NCI-H2227 (cell line): Measurements from ENCODE around the gene CEP164.
A peak's percentile ranks its signal among the peaks of the same experiment; 100 is the strongest.

ENCODE experiments used
- DNase-seq: peaks from one replicate; lab custom pipeline; 2025; ENCODE audit not compliant: unreplicated experiment; lab: John Stamatoyannopoulos, UW

The CEP164 gene

GRCh38 chr11:117327567-117328374 lies at the start of gene CEP164:
Gene CEP164, plus strand, starts transcription at chr11:117327854. Its CDS starts 10,733 bp downstream, at chr11:117338587.
- peak; percentile 94 for DNase-seq

GRCh38 chr11:117278347-117278746 lies 49.3 kb upstream of the CEP164 start:
- DNase-seq, result no peak

DNA sequence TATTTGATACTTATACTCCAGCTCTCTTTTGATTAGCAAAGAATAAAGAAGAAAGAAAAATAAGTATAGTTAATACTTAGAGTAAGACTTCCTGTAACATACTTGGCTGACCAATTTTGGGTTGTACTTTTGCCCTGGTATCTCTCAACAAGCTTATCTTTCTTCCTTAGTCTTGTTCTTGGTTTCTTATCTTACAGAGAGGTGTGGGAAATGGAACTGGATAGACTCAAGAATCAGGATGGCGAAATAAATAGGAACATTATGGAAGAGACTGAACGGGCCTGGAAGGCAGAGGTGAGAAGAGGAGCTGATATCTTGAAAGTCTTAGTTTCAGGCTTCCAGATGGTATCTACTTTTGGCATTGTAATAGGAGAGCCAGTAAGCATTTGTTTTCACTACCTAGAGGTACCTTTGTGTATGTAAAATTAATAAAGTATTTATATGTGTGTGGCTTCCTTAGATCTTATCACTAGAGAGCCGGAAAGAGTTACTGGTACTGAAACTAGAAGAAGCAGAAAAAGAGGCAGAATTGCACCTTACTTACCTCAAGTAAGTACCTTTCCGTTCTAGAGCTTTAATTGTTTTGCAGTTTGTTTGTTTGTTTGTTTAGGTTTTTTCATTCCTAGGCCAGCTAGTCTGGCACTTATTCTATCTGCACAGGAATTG lies 47.8 kb upstream of the CEP164 start:
- DNase-seq, result no peak

DNA sequence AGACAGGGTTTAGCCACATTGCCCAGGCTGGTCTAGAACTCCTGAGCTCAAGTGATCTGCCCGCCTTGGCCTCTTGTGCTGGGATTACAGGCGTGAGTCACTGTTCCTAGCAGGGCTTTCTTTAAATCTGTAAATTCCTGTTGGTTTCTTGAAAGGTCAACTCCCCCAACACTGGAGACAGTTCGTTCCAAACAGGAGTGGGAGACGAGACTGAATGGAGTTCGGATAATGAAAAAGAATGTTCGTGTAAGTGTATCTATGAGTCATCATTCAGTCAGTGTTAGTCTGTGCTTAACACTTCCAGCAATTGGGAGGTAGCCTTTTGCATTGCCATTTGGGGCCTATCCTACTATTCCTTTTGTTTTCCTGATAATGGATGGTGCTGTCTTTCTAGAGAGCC lies 46.5 kb upstream of the CEP164 start:
- peak; percentile 18 for DNase-seq

GRCh38 chr11:117281869-117282268 lies 45.8 kb upstream of the CEP164 start:
- DNase-seq, result no peak

DNA sequence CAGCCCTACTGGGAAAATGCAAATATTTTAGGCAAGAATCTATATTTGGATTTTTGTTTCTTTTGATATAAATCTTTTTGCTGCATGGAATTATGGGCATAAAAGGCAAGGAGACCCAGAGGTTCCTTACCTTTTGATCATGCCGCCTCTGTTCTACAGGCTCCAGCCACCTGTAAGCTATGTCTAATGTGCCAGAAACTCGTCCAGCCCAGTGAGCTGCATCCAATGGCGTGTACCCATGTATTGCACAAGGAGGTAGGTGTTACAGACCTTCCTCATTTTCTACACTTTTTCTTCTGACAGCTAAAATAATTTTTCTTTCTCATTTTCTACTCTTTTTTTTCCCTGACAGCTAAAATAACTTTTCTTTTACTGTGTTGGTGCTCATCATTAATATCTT lies 44.7 kb upstream of the CEP164 start:
- no peak for DNase-seq

- DNase-seq, result no peak
Observed at GRCh38 chr11:117284053-117284452, 43.6 kb upstream of the CEP164 start.

DNA sequence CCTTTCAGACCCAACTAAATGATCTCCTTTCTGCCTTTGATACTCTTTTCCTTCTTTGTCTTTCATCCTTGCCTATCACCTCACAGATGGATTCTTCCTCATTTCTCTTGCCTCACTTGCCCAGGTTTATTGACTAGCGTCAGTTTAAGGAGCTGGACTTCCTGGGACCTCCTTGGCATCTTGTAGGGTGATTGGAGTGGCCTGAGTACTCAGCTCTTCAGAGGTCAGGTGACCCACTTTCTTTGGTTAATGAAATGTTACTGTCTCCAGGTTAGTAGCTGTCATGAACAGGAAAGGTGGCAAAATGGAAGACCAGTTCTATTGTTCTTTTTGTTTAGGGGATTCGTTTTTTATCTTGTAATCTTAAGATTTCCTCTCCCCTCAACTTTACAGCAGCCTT lies 41.1 kb upstream of the CEP164 start:
- no peak for DNase-seq

DNA sequence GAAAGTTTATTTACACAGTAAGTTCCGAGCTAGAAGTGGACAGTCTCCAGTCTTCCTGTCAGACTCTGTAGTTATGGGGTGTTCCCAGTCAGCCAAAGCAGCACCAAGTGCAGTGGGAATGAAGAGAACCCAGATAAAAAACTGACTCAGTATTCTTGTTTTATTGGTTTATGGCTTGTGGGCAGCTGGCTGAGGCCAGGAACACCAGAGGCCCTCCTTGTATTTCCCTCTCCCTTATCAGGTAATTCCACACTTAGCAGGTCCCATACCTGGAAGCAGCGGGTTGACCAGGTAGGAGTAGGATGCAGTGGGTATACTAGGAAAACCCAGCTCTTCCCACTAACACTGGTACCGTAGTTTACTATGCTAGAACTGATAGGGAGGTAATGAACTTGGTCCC lies 40.0 kb upstream of the CEP164 start:
- no peak for DNase-seq

GRCh38 chr11:117289795-117290194 lies 37.9 kb upstream of the CEP164 start:
- DNase-seq, result no peak

GRCh38 chr11:117290809-117291396 lies 36.8 kb upstream of the CEP164 start, which contains the start of gene BACE1-AS:
Gene BACE1-AS, plus strand, starts transcription at chr11:117291346.
- DNase-seq, result no peak

- DNase-seq, result no peak
Observed at GRCh38 chr11:117292616-117293015, 35.0 kb upstream of the CEP164 start.

GRCh38 chr11:117295438-117296137 lies 32.1 kb upstream of the CEP164 start:
- DNase-seq, result no peak

DNA sequence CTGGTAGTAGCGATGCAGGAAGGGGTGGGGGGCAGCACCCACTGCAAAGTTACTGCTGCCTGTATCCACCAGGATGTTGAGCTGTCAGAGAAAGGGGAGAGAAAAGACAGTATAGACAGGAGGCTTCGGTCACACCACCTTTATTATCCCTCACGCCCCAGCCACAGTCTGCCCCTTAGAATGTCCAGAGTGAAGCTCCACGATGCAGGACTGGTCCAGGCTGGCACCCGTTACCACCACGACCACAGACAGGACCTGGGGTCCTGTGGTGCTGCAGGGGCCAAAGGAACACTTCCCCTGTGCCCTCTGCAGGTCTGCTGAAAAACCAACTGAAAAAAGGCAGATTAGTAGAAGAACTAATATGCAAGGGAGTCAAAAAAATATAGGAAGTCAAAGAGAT lies 30.8 kb upstream of the CEP164 start:
- DNase-seq, result no peak

DNA sequence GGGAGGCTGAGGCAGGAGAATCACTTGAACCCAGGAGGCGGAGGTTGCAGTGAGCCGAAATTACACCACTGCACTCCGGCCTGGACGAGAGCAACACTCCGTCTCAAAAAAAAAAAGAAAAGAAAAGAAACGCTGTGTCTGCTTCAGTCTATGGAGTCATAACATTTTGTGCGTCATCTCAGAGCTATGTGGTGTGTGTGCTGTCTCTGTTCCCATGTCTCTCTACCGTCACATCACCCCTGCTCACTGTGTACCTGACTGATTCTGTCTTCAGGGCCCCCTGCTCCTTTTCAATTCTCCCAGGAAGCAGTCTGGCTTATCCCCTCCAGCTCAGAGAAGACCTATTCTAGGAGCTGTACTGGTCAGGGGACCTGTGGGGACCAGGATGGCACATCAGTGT lies 29.5 kb upstream of the CEP164 start:
- DNase-seq, result no peak

DNA sequence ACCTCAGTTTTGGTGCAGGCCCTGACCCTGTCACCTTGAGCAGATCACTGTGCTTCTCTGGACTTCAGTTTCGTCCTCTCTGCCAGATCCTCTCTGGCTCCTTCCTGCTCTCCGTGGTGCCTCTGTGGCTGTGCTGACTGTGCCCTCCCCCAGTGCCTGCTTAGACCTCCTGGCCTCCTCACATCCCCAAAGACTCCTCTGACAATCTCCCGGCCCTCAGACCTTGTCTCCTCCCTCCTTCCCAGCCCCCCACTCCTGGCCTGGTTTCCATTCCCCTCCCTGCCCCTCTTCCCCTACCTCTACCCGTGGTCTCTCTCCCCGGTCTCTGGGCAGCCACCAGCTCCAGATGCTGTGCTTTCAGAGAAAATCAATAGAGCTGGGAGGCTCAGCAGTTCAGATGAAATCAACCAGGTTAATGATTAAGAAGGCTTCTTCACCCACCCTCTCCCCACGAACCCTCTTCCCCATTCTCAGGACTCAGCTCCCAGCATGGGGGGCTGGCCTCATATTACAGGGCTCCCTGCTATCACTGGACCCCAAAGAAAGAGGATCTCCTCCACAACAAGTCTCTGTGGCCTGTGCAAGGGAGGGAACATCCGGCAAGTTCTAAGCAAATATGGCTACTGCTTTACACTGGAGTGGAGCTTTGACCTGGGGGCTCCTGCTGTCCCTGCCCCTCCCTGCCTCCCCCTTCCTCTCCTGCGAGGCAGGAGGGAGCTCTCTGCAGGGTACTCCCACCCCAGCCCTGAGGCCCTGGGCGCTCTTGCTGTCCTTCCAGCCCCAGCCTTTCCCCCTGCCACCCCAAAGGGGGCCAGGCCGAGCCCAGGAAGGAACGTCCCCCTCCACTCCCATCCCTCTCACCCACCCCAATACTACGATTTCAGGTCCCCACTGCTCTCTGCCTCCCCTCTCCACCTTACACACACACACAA lies 28.0 kb upstream of the CEP164 start:
- peak; percentile 37 for DNase-seq

GRCh38 chr11:117300283-117300663 lies 27.4 kb upstream of the CEP164 start:
- DNase-seq, result peak; percentile 48

DNA sequence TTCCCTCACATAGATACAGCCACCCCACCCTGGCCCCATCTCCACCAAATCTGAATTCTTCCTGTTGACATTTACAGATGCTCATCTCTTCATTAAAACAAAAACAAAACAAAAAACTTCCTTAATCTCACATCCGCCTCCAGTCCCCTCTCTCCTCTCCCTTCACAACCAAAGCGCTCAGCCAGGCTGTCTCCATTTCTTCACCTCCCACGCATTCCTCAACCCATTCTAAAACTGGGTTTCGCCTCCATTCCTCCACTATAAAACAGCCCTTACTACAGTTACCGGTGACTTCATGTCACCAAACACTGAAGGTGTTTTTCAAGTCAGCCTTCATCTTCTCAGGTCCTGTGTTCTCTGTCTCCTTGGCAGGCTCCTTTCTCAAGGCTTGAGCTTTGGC lies 26.9 kb upstream of the CEP164 start:
- DNase-seq, result no peak

GRCh38 chr11:117302228-117302627 lies 25.4 kb upstream of the CEP164 start:
- DNase-seq, result no peak

GRCh38 chr11:117303101-117303500 lies 24.6 kb upstream of the CEP164 start:
- DNase-seq, result no peak
